ENCODE results near the gene TAOK3.
"Not testable (repeated sequence)": the region's sequence is repeated elsewhere in the genome, so short reads cannot be mapped to it uniquely, and the experiment has no call there.

TAOK3 gene

GRCh38 chr12:118140825-118141224 lies 231.9 kb downstream of the TAOK3 start:
- DNase-seq (ENCODE audit: low read depth), result no peak

GRCh38 chr12:118137148-118137678 lies 235.5 kb downstream of the TAOK3 start:
- DNase-seq (ENCODE audit: low read depth), result no peak

GRCh38 chr12:118136559-118137003 lies 236.1 kb downstream of the TAOK3 start:
- DNase-seq (ENCODE audit: low read depth), result no peak

DNA sequence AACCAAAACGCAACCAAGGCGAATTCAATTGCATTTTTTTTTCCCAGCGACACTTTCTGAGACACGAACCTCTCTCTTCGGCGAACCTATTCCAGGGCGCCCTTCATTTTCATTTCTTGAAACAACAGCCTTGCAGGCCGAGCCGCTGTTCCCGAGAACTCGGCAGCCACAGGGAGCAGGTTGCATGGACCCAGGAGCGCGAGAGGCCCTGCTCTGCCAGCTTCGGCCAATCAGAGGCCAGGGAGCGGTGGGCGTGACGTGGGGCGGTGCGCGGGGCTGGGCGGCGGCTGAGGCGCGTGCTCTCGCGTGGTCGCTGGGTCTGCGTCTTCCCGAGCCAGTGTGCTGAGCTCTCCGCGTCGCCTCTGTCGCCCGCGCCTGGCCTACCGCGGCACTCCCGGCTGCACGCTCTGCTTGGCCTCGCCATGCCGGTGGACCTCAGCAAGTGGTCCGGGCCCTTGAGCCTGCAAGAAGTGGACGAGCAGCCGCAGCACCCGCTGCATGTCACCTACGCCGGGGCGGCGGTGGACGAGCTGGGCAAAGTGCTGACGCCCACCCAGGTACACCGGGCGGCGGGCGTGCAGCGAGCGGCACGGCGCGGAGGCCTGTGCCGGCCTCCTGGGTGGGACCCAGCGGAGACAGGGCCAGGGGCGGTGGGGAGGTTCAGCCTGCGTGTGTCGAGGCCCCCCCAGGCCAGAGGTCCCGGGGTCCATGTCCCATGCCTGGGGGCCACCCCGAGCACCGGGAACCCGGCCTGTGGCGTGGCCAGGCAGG lies 236.7 kb downstream of the TAOK3 start, which contains the start of gene PEBP1:
PEBP1 (plus strand) TSS at position 337 of the 771 bp plus-strand sequence; CDS start at position 423, 86 bp downstream.
- peak; percentile 87 for DNase-seq (ENCODE audit: low read depth)

- not testable (repeated sequence) for DNase-seq (ENCODE audit: low read depth)
Measured at GRCh38 chr12:118129436-118129835, 243.3 kb downstream of the TAOK3 start.

DNA sequence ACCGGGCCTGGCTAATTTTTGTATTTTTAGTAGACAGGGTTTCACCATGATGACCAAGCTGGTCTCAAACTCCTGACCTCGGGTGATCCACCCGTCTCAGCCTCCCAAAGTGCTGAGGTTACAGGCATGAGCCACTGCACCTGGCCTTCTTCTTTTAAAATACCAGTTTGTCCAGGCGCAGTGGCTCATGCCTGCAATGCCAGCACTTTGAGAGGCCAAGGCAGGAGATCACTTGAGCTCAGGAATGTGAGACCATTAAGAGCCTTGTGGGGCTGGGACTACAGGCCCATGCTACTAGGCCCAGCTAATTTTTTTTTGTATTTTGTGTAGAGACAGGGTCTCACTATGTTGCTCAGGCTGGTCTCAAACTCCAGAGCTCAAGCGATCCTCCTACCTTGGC lies 244.8 kb downstream of the TAOK3 start:
- no peak for DNase-seq (ENCODE audit: low read depth)

DNA sequence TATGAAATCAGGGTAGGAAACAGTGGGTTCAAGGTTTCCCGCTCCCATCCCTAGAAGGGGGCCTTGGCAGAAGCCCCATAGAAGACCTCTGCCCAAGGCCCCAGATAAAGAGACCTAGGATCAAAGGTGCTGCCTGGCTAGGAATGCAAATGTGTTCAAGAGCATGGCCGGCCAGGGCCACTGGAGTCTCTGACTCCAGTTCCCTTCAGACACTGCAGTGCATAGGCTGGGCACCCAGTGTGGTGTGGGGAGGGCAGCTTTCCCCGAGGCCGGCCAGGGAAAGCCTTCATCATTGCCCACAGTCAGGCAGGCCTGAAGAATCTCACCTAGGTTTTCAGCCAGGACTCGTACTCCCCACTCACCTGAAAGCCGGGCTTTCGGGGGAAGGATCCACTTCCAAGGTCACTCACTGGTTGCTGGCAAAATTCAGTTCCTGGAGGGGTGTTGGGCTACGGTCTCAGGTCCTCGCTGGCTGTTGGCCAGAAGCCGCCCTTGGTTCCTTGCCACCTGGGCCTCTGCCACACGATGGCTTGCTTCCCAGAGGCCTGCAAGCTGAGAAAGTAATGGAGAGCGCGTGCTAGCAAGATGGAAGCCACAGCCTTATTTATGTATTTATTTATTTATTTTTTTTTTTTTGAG lies 246.5 kb downstream of the TAOK3 start:
- DNase-seq (ENCODE audit: low read depth), result no peak

DNA sequence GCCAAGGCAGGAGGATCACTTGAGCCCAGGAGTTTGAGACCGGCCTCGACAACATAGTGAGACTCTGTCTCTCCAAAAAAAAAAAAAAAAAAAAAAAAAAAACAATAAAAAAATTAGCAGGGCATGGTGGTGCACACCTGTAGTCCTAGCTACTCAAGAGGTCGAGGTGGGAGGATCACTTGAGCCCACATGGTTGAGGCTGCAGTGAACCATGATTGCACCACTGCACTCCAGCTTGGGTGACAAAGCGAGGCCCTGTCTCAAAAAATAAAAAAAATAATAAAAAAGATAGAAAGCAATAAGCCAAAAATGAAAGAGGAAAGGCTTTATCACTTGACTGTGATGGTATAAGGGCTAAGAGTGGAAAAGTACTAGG lies 247.0 kb downstream of the TAOK3 start:
- DNase-seq (ENCODE audit: low read depth), result no peak

DNA sequence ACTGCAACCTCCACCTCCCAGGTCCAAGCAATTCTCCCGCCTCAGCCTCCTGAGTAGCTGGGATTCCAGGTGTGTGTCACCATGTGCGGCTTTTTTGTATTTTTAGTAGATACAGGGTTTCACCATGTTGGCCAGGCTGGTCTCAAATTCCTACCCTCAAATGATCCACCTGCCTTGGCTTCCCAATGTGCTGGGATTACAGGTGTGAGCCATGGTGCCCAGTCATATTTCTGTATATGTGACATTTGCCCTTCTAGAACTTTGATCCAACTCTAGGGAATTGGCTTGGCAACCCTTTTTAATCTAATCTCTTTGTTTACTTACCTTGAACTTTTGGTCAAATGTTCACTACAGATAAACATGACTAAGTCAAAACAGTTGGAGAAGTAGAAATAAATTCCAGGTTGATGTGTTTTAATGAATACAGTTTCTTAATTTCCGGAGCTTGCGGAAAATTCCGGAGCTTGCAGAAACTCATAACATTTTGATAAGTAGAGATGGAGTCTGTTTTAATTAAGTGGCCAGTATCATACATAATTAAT lies 248.3 kb downstream of the TAOK3 start:
- no peak for DNase-seq (ENCODE audit: low read depth)

- no peak for DNase-seq (ENCODE audit: low read depth)
Measured at GRCh38 chr12:118122264-118122663, 250.4 kb downstream of the TAOK3 start.

DNA sequence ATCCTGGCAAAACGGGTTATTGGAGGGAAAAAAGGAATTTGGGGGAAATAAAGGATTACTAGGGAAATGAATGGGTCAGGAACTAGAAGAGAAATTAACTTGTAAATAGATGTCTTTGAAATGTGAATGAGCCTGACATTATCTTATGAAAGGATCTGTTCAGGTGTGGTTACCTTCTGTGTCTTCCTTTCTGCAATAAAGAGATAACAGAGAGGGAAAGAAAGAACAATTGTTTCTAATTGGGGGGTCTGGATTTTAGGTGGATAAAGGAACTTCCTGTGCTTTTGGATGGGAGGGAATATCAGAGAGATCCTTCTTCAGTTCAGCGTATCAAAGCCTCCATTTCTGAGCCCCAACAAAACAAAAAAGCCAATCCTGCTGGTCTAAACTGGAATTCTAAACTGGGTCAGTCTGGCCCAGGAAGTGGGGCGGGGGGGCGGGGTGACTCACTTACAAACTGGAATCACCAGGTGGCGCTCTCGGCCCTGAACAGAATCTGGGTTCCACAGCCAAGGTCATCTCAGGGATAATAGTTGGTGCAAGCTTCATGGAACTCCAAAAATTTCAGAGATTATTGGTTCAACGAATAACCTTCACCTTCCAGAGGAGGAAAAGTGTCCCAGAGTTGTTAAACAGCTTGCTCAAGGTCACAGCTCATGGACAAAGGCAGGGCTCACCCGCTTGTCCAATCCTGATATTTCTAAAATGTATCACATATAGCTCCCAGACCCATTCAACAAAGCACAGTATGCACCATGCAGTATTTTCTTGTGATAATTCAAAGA lies 251.9 kb downstream of the TAOK3 start:
- peak; percentile 49 for DNase-seq (ENCODE audit: low read depth)

DNA sequence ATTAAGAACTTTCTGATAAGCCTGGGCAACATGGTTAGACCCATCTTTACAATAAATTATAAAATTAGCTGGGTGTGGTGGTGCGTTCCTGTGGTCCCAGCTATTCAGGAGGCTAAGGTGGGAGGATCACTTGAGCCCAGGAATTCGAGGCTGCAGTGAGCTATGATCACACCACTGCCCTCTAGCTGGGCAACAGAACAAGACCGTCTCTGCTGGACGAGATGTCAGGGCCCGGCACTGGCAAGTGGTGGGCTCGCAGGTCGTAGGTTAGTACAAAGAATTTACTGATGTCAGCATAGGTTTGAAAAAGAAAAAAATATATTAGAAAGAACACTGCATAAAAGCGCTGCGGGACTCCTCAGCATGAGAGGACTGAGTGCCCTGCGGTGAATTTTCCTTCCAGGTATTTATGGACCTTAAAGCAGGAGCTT lies 253.2 kb downstream of the TAOK3 start:
- DNase-seq (ENCODE audit: low read depth), result no peak

DNA sequence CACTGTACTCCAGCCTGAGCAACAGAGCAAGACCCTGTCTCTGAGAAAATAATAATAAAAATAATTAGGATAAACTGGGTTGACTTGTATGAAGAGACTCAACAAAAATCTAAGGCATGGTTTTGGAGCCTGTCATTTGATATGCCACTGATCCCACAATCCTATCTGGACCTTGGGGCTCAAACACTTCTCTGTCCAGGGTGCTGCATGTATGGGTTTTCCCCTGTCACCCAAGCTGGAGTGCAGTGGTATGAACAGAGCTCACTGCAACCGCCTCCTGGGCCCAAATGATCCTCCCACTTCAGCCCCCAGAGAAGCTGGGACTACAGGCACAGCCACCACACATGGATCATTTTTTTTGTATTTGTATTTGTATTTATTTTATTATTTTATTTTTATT lies 263.6 kb downstream of the TAOK3 start:
- no peak for DNase-seq (ENCODE audit: low read depth)

DNA sequence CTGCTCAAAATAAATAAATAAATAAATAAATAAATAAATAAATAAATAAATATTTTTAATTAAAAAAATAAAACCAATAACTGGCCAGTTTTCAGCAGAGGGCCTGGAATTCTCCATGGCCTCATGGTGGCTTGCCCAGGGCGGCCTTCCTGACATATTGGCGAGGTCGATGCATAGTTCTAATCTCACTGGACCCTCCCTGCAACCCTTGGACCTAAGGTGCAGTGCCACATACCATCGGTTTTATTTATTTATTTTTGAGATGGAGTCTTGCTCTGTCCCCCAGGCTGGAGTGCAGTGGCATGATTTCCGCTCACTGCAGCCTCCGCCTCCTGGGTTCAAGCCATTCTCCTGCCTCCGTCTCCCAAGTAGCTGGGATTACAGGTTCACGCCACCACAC lies 265.0 kb downstream of the TAOK3 start:
- DNase-seq (ENCODE audit: low read depth), result no peak

GRCh38 chr12:118107011-118107410 lies 265.7 kb downstream of the TAOK3 start:
- DNase-seq (ENCODE audit: low read depth), result no peak

DNA sequence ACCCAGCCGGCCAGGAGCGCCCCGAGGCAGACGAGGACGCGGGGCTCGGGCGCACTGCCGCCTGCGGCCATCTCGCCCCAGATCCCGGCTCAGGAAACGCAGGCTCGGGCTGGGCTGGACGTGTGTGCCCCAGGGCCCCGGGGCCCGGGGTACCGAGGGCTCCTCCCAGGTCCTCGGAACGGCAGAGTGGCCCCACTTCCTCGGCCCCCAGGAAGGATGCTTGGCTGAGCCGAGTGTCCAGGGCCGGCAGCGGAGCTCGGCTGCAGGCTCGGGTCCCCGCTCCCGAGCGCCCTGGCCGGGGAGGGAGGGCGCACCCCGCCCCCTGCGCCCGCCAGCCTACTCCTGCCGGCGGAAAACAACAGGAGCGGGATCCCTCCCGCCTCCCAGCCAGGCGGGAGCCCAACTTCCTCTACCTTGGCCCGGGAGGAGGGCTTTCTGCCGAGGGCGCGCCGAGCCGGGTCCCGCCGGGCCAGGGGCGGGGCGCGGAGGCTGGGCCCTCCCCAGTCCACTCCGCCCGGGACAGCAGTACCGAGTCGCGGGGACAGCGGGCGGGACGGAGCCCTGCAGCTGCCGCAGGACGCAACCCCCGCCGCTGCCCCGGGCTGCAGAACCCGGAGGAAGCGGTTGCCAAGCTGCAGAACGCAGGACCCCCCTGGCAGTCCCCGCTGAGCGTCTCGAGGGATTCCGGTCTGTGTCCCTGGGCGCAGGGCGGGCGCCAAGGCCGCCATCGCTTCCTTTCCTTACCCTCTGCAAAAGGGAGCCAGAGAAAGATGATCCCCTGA lies 268.9 kb downstream of the TAOK3 start, which contains the start of gene VSIG10:
VSIG10 (minus strand) TSS at position 411 of the 782 bp plus-strand sequence; CDS start at position 71, 340 bp downstream.
- DNase-seq (ENCODE audit: low read depth), result no peak

DNA sequence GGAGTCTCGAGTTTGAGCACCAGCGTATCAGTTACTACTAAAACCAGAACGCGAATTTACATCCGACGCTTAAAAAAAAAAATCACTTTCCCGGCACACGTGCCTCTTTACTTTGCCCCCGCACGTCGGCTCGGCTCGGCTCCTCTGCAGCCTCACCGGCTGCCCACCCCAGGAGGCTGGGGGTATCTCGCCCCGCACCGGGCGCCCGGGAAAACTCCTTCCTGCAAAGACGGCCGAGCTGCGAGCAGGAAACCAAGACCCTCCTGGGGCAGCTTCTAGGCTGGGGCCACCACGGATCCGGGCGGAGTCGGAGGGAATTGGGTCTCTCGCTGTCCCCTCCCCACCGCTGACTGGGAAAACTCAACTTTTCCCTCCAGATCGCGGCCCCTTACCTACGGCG lies 269.5 kb downstream of the TAOK3 start:
- DNase-seq (ENCODE audit: low read depth), result no peak

DNA sequence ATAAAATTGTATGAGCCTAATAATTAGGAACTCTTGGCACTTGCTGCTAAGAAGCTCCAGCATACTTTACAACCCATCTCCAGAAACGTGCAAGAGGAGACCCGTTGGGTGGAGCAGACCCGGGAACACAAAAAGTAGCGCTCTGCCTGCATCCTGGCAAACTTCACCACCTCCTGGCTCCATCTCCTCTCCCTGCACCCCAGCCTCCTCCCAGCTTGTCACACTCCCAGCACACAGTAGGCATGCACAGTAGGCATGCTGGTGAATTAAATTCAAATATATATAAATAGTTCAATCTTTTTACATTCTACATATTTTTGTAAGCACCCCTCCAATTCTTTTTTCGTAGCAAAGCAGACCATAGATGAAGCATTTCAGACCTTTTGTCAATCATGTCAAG lies 270.1 kb downstream of the TAOK3 start:
- no peak for DNase-seq (ENCODE audit: low read depth)

DNA sequence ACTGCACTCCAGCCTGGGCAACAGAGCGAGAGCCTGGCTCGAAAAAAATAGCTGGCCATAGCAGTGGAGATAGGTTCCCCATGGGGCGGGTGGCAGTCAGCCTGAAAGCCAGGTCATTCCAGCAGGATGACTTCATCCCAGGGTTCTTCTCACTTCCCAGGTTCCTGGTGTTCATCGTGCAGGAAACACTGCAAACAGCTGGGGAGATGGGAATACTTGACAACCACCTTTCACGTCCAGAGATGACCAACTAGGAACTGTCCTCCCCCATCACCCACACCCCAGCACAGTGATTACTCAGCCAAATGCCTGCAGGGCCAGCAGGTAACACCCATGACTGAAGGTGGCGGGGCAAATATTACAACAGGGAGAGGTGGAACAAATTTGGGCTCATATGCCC lies 270.6 kb downstream of the TAOK3 start:
- no peak for DNase-seq (ENCODE audit: low read depth)

DNA sequence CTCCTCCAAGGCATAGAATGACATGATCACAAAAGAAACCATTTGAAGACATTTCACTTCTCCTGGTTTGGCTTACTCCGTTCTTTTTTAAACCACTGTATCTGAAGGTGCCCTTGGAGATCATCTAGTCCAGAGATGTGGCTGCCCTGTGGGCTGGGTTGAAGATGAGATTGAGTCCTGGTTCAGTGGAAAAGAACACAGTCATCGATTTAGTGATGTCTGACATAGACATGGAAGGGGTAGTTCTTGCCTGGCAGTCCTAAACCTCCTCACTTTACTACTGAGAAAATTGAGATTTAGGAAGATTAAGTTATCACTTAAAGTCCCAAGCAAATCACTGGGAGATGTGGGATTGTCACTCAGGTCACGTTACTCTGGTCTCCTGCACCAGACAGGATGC lies 271.7 kb downstream of the TAOK3 start:
- no peak for DNase-seq (ENCODE audit: low read depth)
